SHP77 (cell line): ENCODE data around the gene RBM39.
A peak's percentile ranks its signal among the peaks of the same experiment; 100 is the strongest.
"Not testable (repeated sequence)": the region's sequence is repeated elsewhere in the genome, so short reads cannot be mapped to it uniquely, and the experiment has no call there.

Experiments
- DNase-seq, 2 experiments: peaks; one replicate each; lab custom pipeline; 2025; lab: John Stamatoyannopoulos, UW

Gene RBM39

GRCh38 chr20:35741892-35742740 lies at the start of gene RBM39:
RBM39 (minus strand) TSS chr20:35742260; CDS start chr20:35740874, 1,386 bp downstream.
- DNase-seq, result peak; percentile 100

- no peak for DNase-seq
Measured at GRCh38 chr20:35791821-35792220, 49.8 kb upstream of the RBM39 start.

GRCh38 chr20:35791097-35791496 lies 49.0 kb upstream of the RBM39 start:
- no peak for DNase-seq

- DNase-seq, result no peak
Measured at GRCh38 chr20:35788796-35789195, 46.7 kb upstream of the RBM39 start.

GRCh38 chr20:35785541-35785940 lies 43.5 kb upstream of the RBM39 start:
- DNase-seq, result not testable (repeated sequence)

GRCh38 chr20:35783811-35784210 lies 41.8 kb upstream of the RBM39 start:
- DNase-seq, result not testable (repeated sequence)

GRCh38 chr20:35776513-35777101 lies 34.5 kb upstream of the RBM39 start:
- DNase-seq, result peak in 1 of 2 experiments; percentile 1

- no peak for DNase-seq
Measured at GRCh38 chr20:35774391-35774790, 32.3 kb upstream of the RBM39 start.

GRCh38 chr20:35773154-35773751 lies 31.2 kb upstream of the RBM39 start:
- DNase-seq, result no peak

GRCh38 chr20:35772563-35773058 lies 30.6 kb upstream of the RBM39 start:
- DNase-seq, result no peak

- DNase-seq, result peak; percentile 90 to 93
Measured at GRCh38 chr20:35771689-35772562, 29.9 kb upstream of the RBM39 start, which contains the start of gene PHF20. PHF20 (plus strand) TSS chr20:35772015; CDS start chr20:35801523, 29,508 bp downstream.

- no peak for DNase-seq
Measured at GRCh38 chr20:35771367-35771688, 29.3 kb upstream of the RBM39 start.

GRCh38 chr20:35768731-35769664 lies 26.9 kb upstream of the RBM39 start:
- peak; percentile 58 to 67 for DNase-seq

- no peak for DNase-seq
Measured at GRCh38 chr20:35767683-35768481, 25.8 kb upstream of the RBM39 start.

- DNase-seq, result no peak
Measured at GRCh38 chr20:35766843-35767242, 24.8 kb upstream of the RBM39 start.

- DNase-seq, result not testable (repeated sequence)
Measured at GRCh38 chr20:35764936-35765335, 22.9 kb upstream of the RBM39 start.

- no peak for DNase-seq
Measured at GRCh38 chr20:35762461-35762860, 20.4 kb upstream of the RBM39 start.

- DNase-seq, result not testable (repeated sequence)
Measured at GRCh38 chr20:35761548-35761947, 19.5 kb upstream of the RBM39 start.

- DNase-seq, result no peak
Measured at GRCh38 chr20:35757098-35757705, 15.1 kb upstream of the RBM39 start.
